Measurements from ENCODE around the gene SLC25A42. TPM values are rescaled to one million over a fixed set of nuclear protein-coding genes. Genes with fewer than 3 reads are reported as not detected.

Gene SLC25A42
- total and polyA plus RNA-seq, 2 of the 13 experiments (the other 11 are each of a cell fraction or from before 2014, with no cell fraction given) = 12.8 to 18.3 TPM

DNA sequence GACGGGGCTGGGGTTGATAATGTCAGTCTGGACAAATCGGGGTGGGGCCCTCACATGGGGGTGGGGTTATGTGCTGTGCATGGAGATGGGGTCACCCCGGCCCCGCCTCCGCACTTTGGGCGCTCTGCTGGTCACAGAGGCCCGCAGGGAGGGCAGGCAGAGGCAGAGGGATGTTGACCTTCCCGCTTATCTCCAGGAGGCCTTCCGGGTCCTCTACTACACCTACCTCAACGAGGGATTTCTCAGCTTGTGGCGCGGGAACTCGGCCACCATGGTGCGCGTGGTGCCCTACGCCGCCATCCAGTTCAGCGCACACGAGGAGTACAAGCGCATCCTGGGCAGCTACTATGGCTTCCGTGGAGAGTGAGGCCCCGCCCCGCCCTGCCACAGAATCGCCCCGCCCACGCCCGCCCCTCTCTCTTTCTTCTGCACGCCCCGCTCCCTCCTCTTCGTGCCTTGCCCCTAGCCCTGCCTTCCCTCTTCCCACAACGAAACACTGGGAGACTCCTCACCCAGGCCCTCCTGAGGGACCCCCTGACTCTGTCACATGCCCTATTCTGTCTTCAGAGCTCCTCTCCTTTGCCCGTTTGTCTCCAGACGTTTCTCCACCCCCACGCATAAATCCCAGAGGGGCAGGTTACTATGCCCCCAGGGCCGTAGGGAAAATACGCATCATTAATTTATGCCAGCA, 41.7 kb downstream of the SLC25A42 start (continued):
- TF ChIP-seq CEBPZ (IDR thresholded peaks at IDR 0.05; ENCODE audit: low read length) = no peak
- TF ChIP-seq HNF1B (CRISPR knock-in tag; IDR thresholded peaks at IDR 0.05) = 0 out of 2 replicates have a peak, but pooled peaks have one; percentile 10
- TF ChIP-seq SMARCC2 (IDR thresholded peaks at IDR 0.05) = no peak
- TF ChIP-seq SAP130 (CRISPR knock-in tag; IDR thresholded peaks at IDR 0.05; ENCODE audit: low read depth) = peak; percentile 61; the same call in 1 of the 2 replicates
- peak; percentile 39 for TF ChIP-seq TEAD3 (CRISPR knock-in tag; optimal IDR thresholded peaks at IDR 0.05; ENCODE audit: borderline replicate concordance)
- peak; percentile 93 for TF ChIP-seq HOXA3 (CRISPR knock-in tag; IDR thresholded peaks at IDR 0.05)
- peak; percentile 38; the same call in 1 of the 2 replicates for TF ChIP-seq KDM2A (CRISPR knock-in tag; IDR thresholded peaks at IDR 0.05; ENCODE audit: borderline replicate concordance, low read depth)
- no peak for TF ChIP-seq PCBP1 (IDR thresholded peaks at IDR 0.05; ENCODE audit: borderline replicate concordance, low read depth, low read length)
- peak; percentile 50; the same call in 1 of the 2 replicates for TF ChIP-seq THAP11 (CRISPR knock-in tag; IDR thresholded peaks at IDR 0.05)
- peak; percentile 39; the same call in 1 of the 2 replicates for TF ChIP-seq ETV5 (CRISPR knock-in tag; IDR thresholded peaks at IDR 0.05; ENCODE audit: borderline replicate concordance)
- TF ChIP-seq ZBTB38 (CRISPR knock-in tag; IDR thresholded peaks at IDR 0.05) = peak; percentile 97
- TF ChIP-seq, protein P1, sequence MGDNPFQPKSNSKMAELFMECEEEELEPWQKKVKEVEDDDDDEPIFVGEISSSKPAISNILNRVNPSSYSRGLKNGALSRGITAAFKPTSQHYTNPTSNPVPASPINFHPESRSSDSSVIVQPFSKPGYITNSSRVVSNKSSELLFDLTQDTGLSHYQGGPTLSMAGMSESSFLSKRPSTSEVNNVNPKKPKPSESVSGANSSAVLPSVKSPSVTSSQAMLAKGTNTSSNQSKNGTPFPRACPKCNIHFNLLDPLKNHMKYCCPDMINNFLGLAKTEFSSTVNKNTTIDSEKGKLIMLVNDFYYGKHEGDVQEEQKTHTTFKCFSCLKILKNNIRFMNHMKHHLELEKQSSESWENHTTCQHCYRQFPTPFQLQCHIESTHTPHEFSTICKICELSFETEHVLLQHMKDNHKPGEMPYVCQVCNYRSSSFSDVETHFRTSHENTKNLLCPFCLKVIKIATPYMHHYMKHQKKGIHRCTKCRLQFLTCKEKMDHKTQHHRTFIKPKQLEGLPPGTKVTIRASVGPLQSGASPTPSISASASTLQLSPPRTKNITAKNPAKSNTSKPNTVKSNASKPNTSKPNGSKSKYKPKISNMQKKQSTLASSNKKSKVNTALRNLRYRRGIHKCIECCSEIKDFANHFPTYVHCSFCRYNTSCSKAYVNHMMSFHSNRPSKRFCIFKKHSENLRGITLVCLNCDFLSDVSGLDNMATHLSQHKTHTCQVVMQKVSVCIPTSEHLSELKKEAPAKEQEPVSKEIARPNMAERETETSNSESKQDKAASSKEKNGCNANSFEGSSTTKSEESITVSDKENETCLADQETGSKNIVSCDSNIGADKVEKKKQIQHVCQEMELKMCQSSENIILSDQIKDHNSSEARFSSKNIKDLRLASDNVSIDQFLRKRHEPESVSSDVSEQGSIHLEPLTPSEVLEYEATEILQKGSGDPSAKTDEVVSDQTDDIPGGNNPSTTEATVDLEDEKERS (CRISPR knock-in tag; IDR thresholded peaks at IDR 0.05) = no peak
- TF ChIP-seq GABPA (IDR thresholded peaks at IDR 0.05; ENCODE audit: low read depth, low read length) = no peak
- no peak; the same call in 1 of the 2 replicates for TF ChIP-seq GABPA (CRISPR knock-in tag; IDR thresholded peaks at IDR 0.05; ENCODE audit: low read depth)
- TF ChIP-seq ERF (CRISPR knock-in tag; IDR thresholded peaks at IDR 0.05) = peak; percentile 36; the same call in 1 of the 2 replicates
- TF ChIP-seq HNRNPLL (IDR thresholded peaks at IDR 0.05; ENCODE audit: low read depth, low read length, poor library complexity, severe bottlenecking) = peak; percentile 39
- peak; percentile 39; the same call in 1 of the 2 replicates for TF ChIP-seq NRL (CRISPR knock-in tag; IDR thresholded peaks at IDR 0.05; ENCODE audit: borderline replicate concordance)
- peak; percentile 11; the same call in 1 of the 2 replicates for TF ChIP-seq RARA (CRISPR knock-in tag; IDR thresholded peaks at IDR 0.05)
- TF ChIP-seq GATAD2A (CRISPR knock-in tag; IDR thresholded peaks at IDR 0.05) = 0 out of 2 replicates have a peak, but pooled peaks have one; percentile 12
- TF ChIP-seq MTA1 (CRISPR knock-in tag; IDR thresholded peaks at IDR 0.05; ENCODE audit: borderline replicate concordance) = peak; percentile 17; the same call in 1 of the 2 replicates

Data from HepG2 (cell line).